NB4 (cell line): ENCODE results near the gene NTPCR.

Experiments used
- DNase-seq: peaks from one replicate; pipeline ENCODE4 v3.0.0; 2010; ENCODE audit warnings: low read depth
- H3K4me3 ChIP-seq: one replicate; pipeline ENCODE4 v1.5.1; 2011; ENCODE audit warnings: mild to moderate bottlenecking, low read depth, low read length, moderate library complexity
- MAX ChIP-seq: IDR thresholded peaks from 2 replicates; pipeline ENCODE4 v1.6.1; 2011; ENCODE audit warnings: low read depth, low read length
- MYC ChIP-seq: IDR thresholded peaks from 2 replicates; pipeline ENCODE4 v1.6.1; 2011; ENCODE audit warnings: low read depth, low read length
- POLR2A ChIP-seq: IDR thresholded peaks from 2 replicates; pipeline ENCODE4 v1.6.1; 2011; ENCODE audit warnings: mild to moderate bottlenecking; ENCODE audit not compliant: insufficient read length; ENCODE audit errors: extremely low read depth
- TF ChIP-seq, protein P1 (sequence below): IDR thresholded peaks from one replicate; pipeline ENCODE4 v1.5.1; 2012; ENCODE audit warnings: low read depth, low read length

The NTPCR gene

DNA sequence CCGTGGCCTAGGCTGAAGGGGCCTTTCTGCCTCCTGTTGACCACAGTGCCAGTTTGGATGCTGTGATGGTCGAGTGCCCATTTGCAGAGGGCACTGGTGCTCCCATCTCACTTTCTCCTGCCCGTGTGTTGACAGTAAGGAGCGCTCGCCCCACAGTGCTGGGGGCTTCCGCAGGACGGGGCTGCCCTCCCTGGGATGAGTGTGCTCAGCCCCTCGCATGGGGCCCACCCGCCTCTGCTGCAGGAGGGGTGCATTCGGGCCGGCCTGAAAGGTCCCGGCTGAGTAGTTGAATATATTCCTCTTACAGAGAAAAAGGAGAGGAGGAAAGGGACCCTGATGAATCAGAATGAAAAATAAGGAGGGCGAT lies 37.3 kb downstream of the NTPCR start:
- no peak for TF ChIP-seq POLR2A
- TF ChIP-seq, protein P1, sequence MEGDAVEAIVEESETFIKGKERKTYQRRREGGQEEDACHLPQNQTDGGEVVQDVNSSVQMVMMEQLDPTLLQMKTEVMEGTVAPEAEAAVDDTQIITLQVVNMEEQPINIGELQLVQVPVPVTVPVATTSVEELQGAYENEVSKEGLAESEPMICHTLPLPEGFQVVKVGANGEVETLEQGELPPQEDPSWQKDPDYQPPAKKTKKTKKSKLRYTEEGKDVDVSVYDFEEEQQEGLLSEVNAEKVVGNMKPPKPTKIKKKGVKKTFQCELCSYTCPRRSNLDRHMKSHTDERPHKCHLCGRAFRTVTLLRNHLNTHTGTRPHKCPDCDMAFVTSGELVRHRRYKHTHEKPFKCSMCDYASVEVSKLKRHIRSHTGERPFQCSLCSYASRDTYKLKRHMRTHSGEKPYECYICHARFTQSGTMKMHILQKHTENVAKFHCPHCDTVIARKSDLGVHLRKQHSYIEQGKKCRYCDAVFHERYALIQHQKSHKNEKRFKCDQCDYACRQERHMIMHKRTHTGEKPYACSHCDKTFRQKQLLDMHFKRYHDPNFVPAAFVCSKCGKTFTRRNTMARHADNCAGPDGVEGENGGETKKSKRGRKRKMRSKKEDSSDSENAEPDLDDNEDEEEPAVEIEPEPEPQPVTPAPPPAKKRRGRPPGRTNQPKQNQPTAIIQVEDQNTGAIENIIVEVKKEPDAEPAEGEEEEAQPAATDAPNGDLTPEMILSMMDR: no peak
- no peak for TF ChIP-seq MYC
- TF ChIP-seq MAX: no peak
- no peak overlapping the region for H3K4me3 ChIP-seq
- DNase-seq: no peak

DNA sequence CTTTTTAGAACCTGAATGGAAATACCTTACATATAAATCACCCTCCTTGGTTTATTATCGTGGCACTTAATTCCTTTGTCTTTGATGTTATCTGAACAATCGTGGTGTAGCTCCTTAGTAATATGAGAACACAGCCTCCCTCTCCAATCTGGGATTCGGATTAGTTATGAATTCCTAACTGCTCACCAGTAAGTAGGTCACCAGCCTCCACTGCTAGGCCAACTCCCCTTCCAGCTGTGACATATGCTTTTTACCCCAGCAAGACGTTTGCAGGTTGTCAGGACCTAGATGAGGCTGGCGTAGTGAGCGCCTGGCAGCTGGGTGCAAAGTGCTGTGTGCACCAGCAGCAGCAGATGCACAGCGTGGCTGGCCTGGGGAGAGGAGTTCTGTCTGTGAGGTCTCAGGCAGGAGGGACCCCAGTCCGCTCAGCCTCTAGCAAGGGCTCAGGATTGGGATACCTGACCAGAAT lies 38.2 kb downstream of the NTPCR start:
- no peak for TF ChIP-seq MYC
- no peak for TF ChIP-seq POLR2A
- TF ChIP-seq, protein P1: no peak
- H3K4me3 ChIP-seq: no peak overlapping the region
- no peak for DNase-seq

DNA sequence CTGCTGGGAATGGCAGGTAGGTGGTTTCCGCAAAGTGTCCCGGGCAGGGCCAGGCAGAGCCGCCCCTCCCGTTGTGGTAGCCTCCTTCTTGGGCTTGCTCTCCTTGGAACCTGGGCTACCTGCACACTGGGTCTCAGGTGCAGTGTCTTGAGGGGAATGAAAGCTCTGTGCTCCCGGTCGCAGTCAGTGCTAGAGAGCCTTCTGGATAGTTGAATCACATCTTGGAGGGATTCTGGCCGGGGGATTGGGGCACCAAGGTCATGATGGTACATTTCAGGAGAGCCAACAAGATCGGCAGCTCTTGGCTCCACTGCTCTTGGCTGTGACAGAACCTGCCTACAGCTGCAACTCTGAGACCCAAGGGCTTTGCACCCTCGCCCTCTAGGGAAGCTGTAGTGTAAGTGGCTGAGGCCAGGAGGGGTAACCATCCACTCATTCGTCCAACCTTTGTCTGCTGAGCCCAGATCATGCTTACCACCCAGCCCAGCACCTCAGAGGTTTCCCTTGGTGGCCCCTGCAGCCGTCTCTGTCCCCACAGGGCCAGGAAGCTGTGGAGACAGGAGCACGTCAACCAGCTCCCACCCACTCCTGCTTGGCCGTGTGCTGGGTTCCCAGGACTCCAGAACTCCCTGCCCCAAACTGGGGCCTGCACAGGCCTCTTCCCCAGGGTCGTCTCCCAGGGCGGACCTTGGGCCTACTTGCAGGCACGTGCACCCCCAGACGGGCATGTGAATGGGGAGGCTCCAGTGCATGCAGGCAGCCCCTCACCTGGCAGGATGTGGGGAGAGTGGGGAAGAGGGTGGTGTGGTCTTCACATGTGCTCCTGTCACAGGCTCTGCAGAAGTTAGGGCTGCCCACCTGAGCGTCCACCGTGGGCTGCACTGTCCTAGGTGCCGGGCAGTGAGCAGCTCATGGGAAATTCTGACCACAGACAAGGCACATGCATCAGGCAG lies 40.0 kb downstream of the NTPCR start:
- TF ChIP-seq MYC (no peak), MAX (no peak), POLR2A (no peak)
- TF ChIP-seq, protein P1: no peak
- no peak for DNase-seq
- H3K4me3 ChIP-seq: no peak overlapping the region

DNA sequence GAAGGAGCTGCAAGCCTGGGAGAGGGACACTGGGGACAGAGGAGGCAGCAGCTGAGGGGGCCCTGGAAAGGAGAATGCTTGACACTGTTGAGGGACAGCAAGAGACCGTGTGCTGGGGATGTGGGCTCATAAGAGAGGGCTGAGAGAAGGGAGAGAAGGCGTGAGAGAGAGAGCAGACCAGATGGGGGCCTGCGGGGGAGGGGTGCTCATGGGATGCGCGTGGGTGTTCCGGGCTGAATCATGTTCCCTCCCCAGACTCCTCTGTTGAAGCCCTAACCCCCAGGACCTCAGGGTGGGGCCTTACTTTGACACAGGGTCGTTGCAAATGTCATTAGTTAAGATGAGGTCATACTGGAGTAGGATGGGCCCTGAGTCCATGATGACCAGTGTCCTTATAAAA lies 40.8 kb downstream of the NTPCR start:
- DNase-seq: no peak
- TF ChIP-seq MAX: no peak
- no peak overlapping the region for H3K4me3 ChIP-seq

- TF ChIP-seq MYC (no peak), POLR2A (no peak), MAX (no peak)
- TF ChIP-seq, protein P1: no peak
- H3K4me3 ChIP-seq: no peak overlapping the region
- no peak for DNase-seq
These were observed 41.8 kb downstream of the NTPCR start for GRCh38 chr1:232992227-232992626.

DNA sequence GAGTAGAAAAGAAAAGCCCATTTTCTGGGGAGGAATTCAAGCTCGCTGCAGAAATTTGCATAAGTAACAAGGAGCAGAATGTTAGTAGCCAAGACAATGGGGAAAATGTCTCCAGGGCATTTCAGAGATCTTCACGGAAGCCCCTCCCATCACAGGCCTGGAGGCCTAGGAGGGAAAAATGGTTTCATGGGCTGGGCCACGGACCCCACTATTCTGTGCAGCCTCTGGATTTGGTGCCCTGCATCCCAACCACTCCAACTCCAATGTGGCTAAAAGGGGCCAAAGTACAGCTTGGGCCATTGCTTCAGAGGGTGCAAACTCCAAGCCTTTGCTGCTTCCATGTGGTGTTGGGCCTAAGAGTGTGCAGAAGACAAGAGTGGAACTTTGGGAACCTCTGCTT lies 43.1 kb downstream of the NTPCR start:
- no peak for DNase-seq
- no peak overlapping the region for H3K4me3 ChIP-seq
- TF ChIP-seq MYC (no peak), POLR2A (no peak), MAX (no peak)
- TF ChIP-seq, protein P1: no peak
